Kidney epithelial cell (primary cell): Measurements from ENCODE around the gene RNF149. TPM values are rescaled to one million over a fixed set of nuclear protein-coding genes. Genes with fewer than 3 reads are reported as not detected.

Source experiments
- DNase-seq: peaks from one replicate; pipeline ENCODE4 v3.0.0-alpha.2; 2010; ENCODE audit warnings: low read depth
- H3K27me3 ChIP-seq: 2 replicates; pipeline ENCODE4 v1.6.0; 2011; ENCODE audit warnings: low read length; ENCODE audit not compliant: control insufficient read depth, insufficient read depth
- H3K36me3 ChIP-seq: 2 replicates; pipeline ENCODE4 v1.5.1; 2011; ENCODE audit warnings: low read length; ENCODE audit not compliant: control insufficient read depth, insufficient read depth
- H3K4me3 ChIP-seq: 2 replicates; pipeline ENCODE4 v1.5.1; 2011; ENCODE audit warnings: low read depth, mild to moderate bottlenecking, control low read depth, low read length
- CTCF ChIP-seq: IDR thresholded peaks from 2 replicates; pipeline ENCODE4 v1.5.1; 2011; ENCODE audit warnings: mild to moderate bottlenecking, moderate library complexity, low read length, control low read depth, inconsistent platforms; ENCODE audit not compliant: insufficient read depth, poor library complexity, severe bottlenecking
- total RNA-seq: library from RNA; depleted of rRNA; stranded (reverse); fragments of >200 nt; gene quantifications from 2 replicates; pipeline ENCODE4 v1.2.3, GENCODE V29; 2015

RNF149 gene
- total RNA-seq, 1 donor from 2014 or later: 66.2 TPM

DNA sequence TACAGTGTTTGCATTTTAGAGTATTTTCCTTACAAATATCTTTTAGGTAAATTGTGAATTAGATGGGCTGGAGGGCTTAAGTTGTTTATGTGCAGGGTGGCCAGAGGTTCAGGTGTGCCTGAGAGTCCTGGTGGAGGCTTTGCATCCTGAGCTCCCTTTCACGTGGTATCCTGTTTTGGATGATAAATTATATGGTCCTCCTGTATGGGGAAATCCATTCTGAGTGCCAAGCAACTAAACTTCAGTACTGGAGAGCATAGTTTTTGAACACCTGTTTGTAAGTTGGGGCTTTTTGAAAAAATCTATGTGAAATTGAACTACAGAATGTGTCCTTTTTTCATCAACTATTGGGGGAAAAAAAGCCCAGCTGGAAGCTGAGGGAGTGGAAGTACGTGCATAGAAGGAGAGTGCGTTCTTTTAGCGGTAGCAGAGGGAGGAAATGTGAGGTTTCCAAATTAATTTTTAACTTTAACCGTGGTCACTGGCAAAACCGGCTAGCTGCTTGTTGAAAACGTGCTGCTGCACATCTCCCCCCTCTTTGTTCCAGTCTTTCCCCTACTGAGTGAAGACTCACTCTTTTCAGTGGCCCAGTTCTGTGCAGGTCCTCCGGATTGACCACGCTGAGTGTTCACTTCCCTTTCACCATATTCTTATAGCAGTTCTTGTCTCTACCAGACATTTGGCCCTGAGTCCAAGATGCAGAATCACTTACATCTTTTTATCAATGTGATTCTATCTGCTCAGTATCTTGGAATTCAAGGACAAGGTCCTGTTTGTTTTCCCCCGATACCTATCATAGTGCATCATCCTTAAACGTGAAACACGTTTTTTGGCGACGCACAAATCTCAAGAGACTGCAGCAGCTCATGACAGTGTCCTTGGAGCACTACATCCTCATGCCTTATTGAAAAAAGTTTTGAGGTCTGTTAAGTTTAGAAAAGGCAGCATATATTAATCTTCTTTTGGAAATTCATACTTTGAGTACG, 40.5 kb downstream of the RNF149 start:
- no peaks in the 10 kb centered on the region for H3K36me3 ChIP-seq
- no peak for DNase-seq
- no peak overlapping the region for H3K4me3 ChIP-seq
- no peaks in the 10 kb centered on the region for H3K27me3 ChIP-seq
- TF ChIP-seq CTCF: no peak

- Histone ChIP-seq H3K4me3 (no peak overlapping the region), H3K36me3 (no peaks in the 10 kb centered on the region), H3K27me3 (no peaks in the 10 kb centered on the region)
- DNase-seq: no peak
- TF ChIP-seq CTCF: no peak
Observed at GRCh38 chr2:101265893-101266499, 42.5 kb downstream of the RNF149 start.

- no peaks in the 10 kb centered on the region for H3K27me3 ChIP-seq
- no peak for TF ChIP-seq CTCF
- no peak for DNase-seq
- H3K4me3 ChIP-seq: no peak overlapping the region
- H3K36me3 ChIP-seq: no peaks in the 10 kb centered on the region
Observed at GRCh38 chr2:101264360-101264939, 44.1 kb downstream of the RNF149 start.

DNA sequence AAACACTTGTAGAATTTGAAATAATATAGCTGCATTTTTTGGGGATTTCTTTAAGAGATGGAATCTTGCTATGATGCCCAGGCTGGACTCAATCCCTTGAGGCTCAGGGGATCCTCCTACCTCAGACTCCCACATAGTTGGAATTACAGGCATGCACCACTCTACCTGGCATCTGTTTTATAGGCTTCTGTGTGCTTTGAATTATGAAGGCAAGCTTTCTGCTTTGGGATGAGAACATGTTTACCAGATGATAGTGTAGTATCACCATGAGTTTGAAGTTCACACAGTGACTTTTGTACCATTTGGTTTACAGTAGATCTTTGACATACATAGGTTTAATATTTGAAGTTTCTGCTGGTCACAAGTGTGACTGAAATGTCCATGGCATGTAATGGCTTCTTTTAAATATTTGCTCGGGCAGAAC, 45.1 kb downstream of the RNF149 start:
- no peak for TF ChIP-seq CTCF
- Histone ChIP-seq H3K27me3 (no peaks in the 10 kb centered on the region), H3K4me3 (no peak overlapping the region), H3K36me3 (peaks cover 1% of the 10 kb centered on the region)
- DNase-seq: no peak

- TF ChIP-seq CTCF: no peak
- no peaks in the 10 kb centered on the region for H3K27me3 ChIP-seq
- no peak overlapping the region for H3K4me3 ChIP-seq
- peaks cover 1% of the 10 kb centered on the region for H3K36me3 ChIP-seq
- no peak for DNase-seq
Observed at GRCh38 chr2:101262142-101262541, 46.4 kb downstream of the RNF149 start.
